Effector CD4-positive, alpha-beta T cell (primary cell): ENCODE measurements around the gene ATP2B2.

Source experiments
- DNase-seq: peaks from one replicate; pipeline ENCODE4 v3.0.0-alpha.2; 2020

Gene ATP2B2

DNA sequence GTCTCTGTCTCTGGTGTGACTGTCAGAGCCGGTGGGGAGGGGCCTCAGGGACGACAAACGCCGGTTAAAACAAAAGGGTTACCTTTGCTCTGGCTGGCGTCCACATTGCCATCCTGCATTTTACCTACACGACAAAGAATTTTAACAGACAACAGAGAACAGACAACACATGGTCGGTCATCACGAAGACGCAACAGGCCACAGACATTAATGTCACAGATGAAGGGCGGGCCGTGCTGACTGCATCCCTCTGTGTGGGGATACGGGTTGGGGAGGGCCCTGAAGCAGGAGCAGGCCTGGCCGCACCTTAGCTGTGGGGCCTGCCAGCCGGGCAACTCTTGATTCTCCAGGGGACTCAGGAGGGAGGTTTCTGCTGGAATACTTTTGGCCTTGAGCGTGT, 126.2 kb downstream of the ATP2B2 start:
- DNase-seq: no peak

GRCh38 chr3:10378742-10379141, 126.6 kb downstream of the ATP2B2 start:
- no peak for DNase-seq

- DNase-seq: no peak
These were observed 127.1 kb downstream of the ATP2B2 start for GRCh38 chr3:10378246-10378645.

GRCh38 chr3:10377148-10377725, 128.1 kb downstream of the ATP2B2 start:
- DNase-seq: no peak

GRCh38 chr3:10376353-10376752, 129.0 kb downstream of the ATP2B2 start:
- DNase-seq: no peak

GRCh38 chr3:10375296-10376053, 129.9 kb downstream of the ATP2B2 start:
- no peak for DNase-seq

- DNase-seq: no peak
These were observed 131.1 kb downstream of the ATP2B2 start for GRCh38 chr3:10374311-10374710.

- DNase-seq: no peak
These were observed 131.6 kb downstream of the ATP2B2 start for GRCh38 chr3:10373686-10374261.

- no peak for DNase-seq
These were observed 133.6 kb downstream of the ATP2B2 start for GRCh38 chr3:10371789-10372188.

- no peak for DNase-seq
These were observed 134.2 kb downstream of the ATP2B2 start for GRCh38 chr3:10371167-10371566.

- no peak for DNase-seq
These were observed 135.0 kb downstream of the ATP2B2 start for GRCh38 chr3:10370429-10370828.

DNA sequence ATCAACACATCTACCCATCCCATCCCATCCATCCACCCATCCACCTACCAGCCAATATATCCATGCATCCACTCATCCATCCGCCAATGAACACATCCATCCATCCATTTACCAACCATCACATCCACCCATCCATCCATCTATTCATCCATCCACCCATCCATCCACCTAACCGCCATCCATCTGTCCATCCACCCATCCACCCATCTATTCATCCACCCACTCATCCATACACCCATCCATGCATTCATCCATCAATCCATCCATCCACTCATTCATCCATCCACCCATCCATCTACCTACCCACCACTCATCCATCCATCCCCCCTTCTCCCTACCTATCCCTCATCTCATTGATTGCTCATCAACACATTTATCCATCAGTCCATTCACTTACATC, 136.9 kb downstream of the ATP2B2 start:
- DNase-seq: no peak

GRCh38 chr3:10367506-10367905, 137.9 kb downstream of the ATP2B2 start:
- DNase-seq: no peak

GRCh38 chr3:10366651-10367101, 138.7 kb downstream of the ATP2B2 start:
- no peak for DNase-seq

DNA sequence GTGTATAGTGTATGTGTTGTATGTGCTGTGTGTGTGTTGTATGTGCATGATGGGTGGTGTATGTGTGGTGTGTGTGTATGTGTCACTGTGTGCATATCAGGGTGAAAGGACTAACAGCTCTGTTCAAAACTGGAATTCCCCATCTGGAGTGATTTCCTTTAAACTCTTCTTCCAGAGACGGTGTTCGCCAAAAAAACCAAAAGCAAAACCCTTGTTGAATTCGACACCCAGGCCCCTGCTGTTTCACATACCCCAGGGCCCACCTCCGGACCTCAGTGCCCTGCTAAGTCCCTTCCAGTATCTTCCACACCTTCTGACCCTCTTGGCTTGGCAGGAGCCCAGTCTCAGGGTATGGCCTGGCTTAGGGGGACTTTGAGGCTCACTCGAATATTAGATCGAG, 139.6 kb downstream of the ATP2B2 start:
- DNase-seq: no peak

- no peak for DNase-seq
These were observed 140.1 kb downstream of the ATP2B2 start for GRCh38 chr3:10365316-10365715.

- DNase-seq: no peak
These were observed 140.6 kb downstream of the ATP2B2 start for GRCh38 chr3:10364806-10365205.

DNA sequence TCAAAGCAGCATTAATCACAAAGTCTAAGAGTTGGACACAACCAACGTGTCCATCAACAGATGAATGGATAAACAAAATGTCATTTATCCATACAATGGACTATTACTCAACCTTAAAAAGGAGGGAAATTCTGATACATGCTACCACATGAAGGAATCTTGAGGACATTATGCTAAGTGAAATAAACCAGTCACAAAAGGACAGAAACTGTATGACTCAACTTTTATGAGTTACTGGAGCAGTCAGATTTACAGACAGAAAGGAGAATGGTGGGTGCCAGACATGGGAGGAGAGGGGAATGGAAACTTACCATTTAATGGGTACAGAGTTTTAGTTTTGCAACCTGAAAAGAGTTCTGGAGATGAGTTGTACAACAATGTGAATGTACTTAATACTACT, 141.5 kb downstream of the ATP2B2 start:
- DNase-seq: no peak

- no peak for DNase-seq
These were observed 144.0 kb downstream of the ATP2B2 start for GRCh38 chr3:10361375-10361774.

GRCh38 chr3:10360478-10360877, 144.9 kb downstream of the ATP2B2 start:
- DNase-seq: no peak

- no peak for DNase-seq
These were observed 145.6 kb downstream of the ATP2B2 start for GRCh38 chr3:10359761-10360161.

- no peak for DNase-seq
These were observed 146.9 kb downstream of the ATP2B2 start for GRCh38 chr3:10358309-10358980.

- no peak for DNase-seq
These were observed 147.6 kb downstream of the ATP2B2 start for GRCh38 chr3:10357592-10358308.
